ENCODE measurements around the gene DIPK1C.

GRCh38 chr18:74422541-74422940 lies 34.6 kb downstream of the DIPK1C start:
- TF ChIP-seq CTCF (IDR thresholded peaks at IDR 0.05) = no peak
- TF ChIP-seq TCF7L2 (IDR thresholded peaks at IDR 0.05; ENCODE audit: low read depth, low read length) = no peak

Data from Panc1 (cell line).